Mesendoderm (in vitro differentiated cells): Measurements from ENCODE around the gene LIN7B.
"Not testable (repeated sequence)": the region's sequence is repeated elsewhere in the genome, so short reads cannot be mapped to it uniquely, and the experiment has no call there.

Source experiments
- DNase-seq: peaks from one replicate; pipeline ENCODE4 v3.0.0; 2013
- H2AK5ac ChIP-seq: 2 replicates; pipeline ENCODE4 v1.6.1; 2013; ENCODE audit warnings: low read length, inconsistent platforms
- H2BK120ac ChIP-seq: 2 replicates; pipeline ENCODE4 v1.6.1; 2013; ENCODE audit warnings: low read depth, mild to moderate bottlenecking, low read length, moderate library complexity, mixed read lengths
- H2BK15ac ChIP-seq: replicated peaks from 2 replicates; pipeline ENCODE4 v1.6.1; 2013; ENCODE audit warnings: low read depth, mild to moderate bottlenecking, moderate library complexity
- H2BK5ac ChIP-seq: 2 replicates; pipeline ENCODE4 v1.6.1; 2013; ENCODE audit warnings: low read length, inconsistent platforms
- H3K18ac ChIP-seq: 2 replicates; pipeline ENCODE4 v1.6.1; 2013; ENCODE audit warnings: mild to moderate bottlenecking, low read length, mixed read lengths
- H3K23ac ChIP-seq: one replicate; pipeline ENCODE4 v1.6.1; 2013; ENCODE audit warnings: low read length
- H3K27ac ChIP-seq: 2 replicates; pipeline ENCODE4 v1.5.1; 2013; ENCODE audit warnings: low read depth, mild to moderate bottlenecking, inconsistent platforms, low read length, moderate library complexity
- H3K27me3 ChIP-seq: 2 replicates; pipeline ENCODE4 v1.6.1; 2013; ENCODE audit warnings: low read length, control low read depth, mild to moderate bottlenecking, inconsistent platforms; ENCODE audit not compliant: insufficient read depth, poor library complexity
- H3K36me3 ChIP-seq: 2 replicates; pipeline ENCODE4 v1.6.1; 2013; ENCODE audit warnings: low read length, inconsistent platforms; ENCODE audit not compliant: control insufficient read depth, insufficient read depth
- H3K4ac ChIP-seq: one replicate; pipeline ENCODE4 v1.6.1; 2013; ENCODE audit warnings: low read depth, mild to moderate bottlenecking, low read length, moderate library complexity
- H3K4me1 ChIP-seq: 2 replicates; pipeline ENCODE4 v1.6.1; 2013; ENCODE audit warnings: low read depth, low read length, inconsistent platforms; ENCODE audit not compliant: control insufficient read depth
- H3K4me2 ChIP-seq: 2 replicates; pipeline ENCODE4 v1.6.1; 2013; ENCODE audit warnings: low read length
- H3K4me3 ChIP-seq: 2 replicates; pipeline ENCODE4 v1.5.1; 2013; ENCODE audit warnings: mild to moderate bottlenecking, low read length
- H3K56ac ChIP-seq: one replicate; pipeline ENCODE4 v1.6.1; 2013; ENCODE audit warnings: low read length
- H3K79me1 ChIP-seq: 2 replicates; pipeline ENCODE4 v1.6.1; 2013; ENCODE audit warnings: low read length, inconsistent platforms
- H3K79me2 ChIP-seq: 2 replicates; pipeline ENCODE4 v1.6.1; 2013; ENCODE audit warnings: mild to moderate bottlenecking, low read length; ENCODE audit not compliant: control insufficient read depth, insufficient read depth
- H3K9ac ChIP-seq: 2 replicates; pipeline ENCODE4 v1.6.1; 2013; ENCODE audit warnings: low read length, inconsistent platforms
- H4K5ac ChIP-seq: one replicate; pipeline ENCODE4 v1.6.1; 2013; ENCODE audit warnings: low read length
- H4K8ac ChIP-seq: one replicate; pipeline ENCODE4 v1.6.1; 2013; ENCODE audit warnings: low read depth, mild to moderate bottlenecking, control low read depth, low read length, moderate library complexity
- WGBS: extraction: QIAGEN DNeasy Blood & Tissue Kit; methylation state at CpG from one replicate; pipeline ENCODE4 v1.1.7; 2013; ENCODE audit warnings: low lambda C conversion rate, missing lambda C conversion rate; ENCODE audit not compliant: insufficient coverage; ENCODE audit errors: extremely low coverage; 5-methylcytosine and 5-hydroxymethylcytosine counted together

Gene LIN7B

GRCh38 chr19:49141352-49141751, 27.2 kb downstream of the LIN7B start:
- Histone ChIP-seq H4K8ac (no peak overlapping the region), H3K56ac (no peak overlapping the region), H3K27ac (no peak overlapping the region), H3K23ac (no peak overlapping the region), H2AK5ac (no peak overlapping the region), H2BK120ac (no peak overlapping the region), H2BK5ac (no peak overlapping the region), H3K4me3 (no peak overlapping the region), H2BK15ac (no peak overlapping the region), H3K18ac (no peak overlapping the region), H3K27me3 (no peaks in the 10 kb centered on the region), H3K9ac (no peak overlapping the region), H3K79me2 (no peaks in the 10 kb centered on the region), H3K36me3 (no peaks in the 10 kb centered on the region), H3K4me1 (no peaks in the 10 kb centered on the region), H3K79me1 (no peaks in the 10 kb centered on the region), H4K5ac (no peak overlapping the region), H3K4ac (no peak overlapping the region), H3K4me2 (no peak overlapping the region)
- DNase-seq = no peak
- WGBS = 100% methylated on average over 3 of the region's 6 CpGs

- peak overlapping the region; percentile 23 for H3K4me3 ChIP-seq
Measured at GRCh38 chr19:49142866-49143335, 28.7 kb downstream of the LIN7B start.

GRCh38 chr19:49145573-49146407, 31.6 kb downstream of the LIN7B start:
- Histone ChIP-seq H3K36me3 (no peaks in the 10 kb centered on the region), H3K27ac (no peak overlapping the region), H3K27me3 (no peaks in the 10 kb centered on the region), H3K4me3 (peak overlapping the region; percentile 26), H3K4me1 (peaks cover 5% of the 10 kb centered on the region), H4K8ac (no peak overlapping the region), H3K23ac (no peak overlapping the region), H3K79me1 (no peaks in the 10 kb centered on the region), H3K56ac (peak overlapping the region; percentile 75), H2BK120ac (no peak overlapping the region), H3K79me2 (no peaks in the 10 kb centered on the region), H4K5ac (no peak overlapping the region), H2AK5ac (no peak overlapping the region), H3K9ac (peak overlapping the region; percentile 57), H2BK5ac (no peak overlapping the region), H3K4ac (no peak overlapping the region), H2BK15ac (no peak overlapping the region), H3K4me2 (peak overlapping the region; percentile 55), H3K18ac (no peak overlapping the region)
- WGBS = no CpG with 5 or more reads among the region's 30 CpGs
- peak; percentile 98 for DNase-seq

More at GRCh38 chr19:49142866-49143335, 28.7 kb downstream of the LIN7B start:
- Histone ChIP-seq H3K9ac (peak overlapping the region; percentile 67), H4K5ac (no peak overlapping the region), H3K4me2 (peak overlapping the region; percentile 82), H3K18ac (no peak overlapping the region), H4K8ac (no peak overlapping the region), H3K36me3 (no peaks in the 10 kb centered on the region), H3K79me2 (no peaks in the 10 kb centered on the region), H2BK15ac (no peak overlapping the region), H3K56ac (peak overlapping the region; percentile 84), H2BK120ac (no peak overlapping the region), H3K4me1 (no peaks in the 10 kb centered on the region), H3K79me1 (no peaks in the 10 kb centered on the region), H2BK5ac (no peak overlapping the region), H3K27me3 (no peaks in the 10 kb centered on the region), H3K4ac (no peak overlapping the region), H3K27ac (no peak overlapping the region), H2AK5ac (no peak overlapping the region), H3K23ac (no peak overlapping the region)
- peak; percentile 97 for DNase-seq
- WGBS = no CpG with 5 or more reads among the region's 21 CpGs

- not testable (repeated sequence) for H4K8ac ChIP-seq, H3K4me1 ChIP-seq, H4K5ac ChIP-seq, H3K79me1 ChIP-seq, H3K27me3 ChIP-seq, H3K79me2 ChIP-seq, H2AK5ac ChIP-seq, H3K36me3 ChIP-seq, DNase-seq, H3K4ac ChIP-seq, H3K4me3 ChIP-seq, H3K27ac ChIP-seq, H2BK15ac ChIP-seq, H3K18ac ChIP-seq, H2BK120ac ChIP-seq, H3K23ac ChIP-seq
- WGBS = no CpG with 5 or more reads among the region's 7 CpGs
- Histone ChIP-seq H3K56ac (peak overlapping the region; percentile 75), H2BK5ac (peak overlapping the region; percentile 23), H3K4me2 (peak overlapping the region; percentile 33), H3K9ac (peak overlapping the region; percentile 57)
Measured at GRCh38 chr19:49146408-49146770, 32.2 kb downstream of the LIN7B start.

- peak overlapping the region; percentile 82 for H3K56ac ChIP-seq
- no peaks in the 10 kb centered on the region for H3K79me2 ChIP-seq
- no peak overlapping the region for H3K4ac ChIP-seq
- no peaks in the 10 kb centered on the region for H3K36me3 ChIP-seq
- peaks cover 5% of the 10 kb centered on the region for H3K4me1 ChIP-seq
- no peak overlapping the region for H3K27ac ChIP-seq
- H2BK5ac ChIP-seq = no peak overlapping the region
- no peak overlapping the region for H3K4me3 ChIP-seq
- WGBS = no CpG with 5 or more reads among the region's 11 CpGs
- no peak for DNase-seq
- peak overlapping the region; percentile 43 for H2AK5ac ChIP-seq
- peak overlapping the region; percentile 69 for H3K9ac ChIP-seq
- no peak overlapping the region for H4K5ac ChIP-seq
- no peaks in the 10 kb centered on the region for H3K27me3 ChIP-seq
- H3K18ac ChIP-seq = no peak overlapping the region
- H3K79me1 ChIP-seq = no peaks in the 10 kb centered on the region
- no peak overlapping the region for H4K8ac ChIP-seq
- peak overlapping the region; percentile 87 for H3K4me2 ChIP-seq
- no peak overlapping the region for H2BK15ac ChIP-seq
- no peak overlapping the region for H3K23ac ChIP-seq
- no peak overlapping the region for H2BK120ac ChIP-seq
Measured at GRCh38 chr19:49148044-49148682, 34.0 kb downstream of the LIN7B start.
